Stimulated activated CD8-positive, alpha-beta memory T cell treated with anti-CD3 and anti-CD28 coated beads, Interleukin-15, amount 100 ng/mL, for 4 hours (primary cell): ENCODE data around the gene MACF1.
"Not testable (repeated sequence)": the region's sequence is repeated elsewhere in the genome, so short reads cannot be mapped to it uniquely, and the experiment has no call there.

Source experiments
- DNase-seq, 2 donors: peaks; one replicate each; pipeline ENCODE4 v3.0.0-alpha.2; 2020; ENCODE audit warnings: low read depth in 2 of 2

The MACF1 gene

GRCh38 chr1:39181311-39181710 is 23.2 kb upstream of the MACF1 start:
- no peak for DNase-seq

- no peak for DNase-seq
Observed at GRCh38 chr1:39182804-39183203, 21.7 kb upstream of the MACF1 start.

GRCh38 chr1:39183503-39184353 is 20.8 kb upstream of the MACF1 start:
- DNase-seq, result peak; percentile 59 to 80

GRCh38 chr1:39184354-39184818 is 20.1 kb upstream of the MACF1 start:
- DNase-seq, result no peak

GRCh38 chr1:39187275-39188046 is 17.0 kb upstream of the MACF1 start:
- DNase-seq, result no peak

- no peak for DNase-seq
Observed at GRCh38 chr1:39189592-39190041, 14.9 kb upstream of the MACF1 start.

GRCh38 chr1:39190096-39190495 is 14.4 kb upstream of the MACF1 start:
- DNase-seq, result no peak

- no peak for DNase-seq
Observed at GRCh38 chr1:39194398-39195051, 10.0 kb upstream of the MACF1 start.

- no peak for DNase-seq
Observed at GRCh38 chr1:39195166-39196111, 9.1 kb upstream of the MACF1 start.

GRCh38 chr1:39196244-39197215 is 8.0 kb upstream of the MACF1 start:
- DNase-seq, result peak; percentile 32 to 52

GRCh38 chr1:39199593-39199992 is 4.9 kb upstream of the MACF1 start:
- no peak for DNase-seq

GRCh38 chr1:39205102-39205780 is 746 bp downstream of the MACF1 start:
- peak; percentile 48 to 58 for DNase-seq

GRCh38 chr1:39205781-39206464 is 1.4 kb downstream of the MACF1 start:
- no peak for DNase-seq

GRCh38 chr1:39208360-39208759 is 3.9 kb downstream of the MACF1 start:
- not testable (repeated sequence) for DNase-seq

GRCh38 chr1:39210649-39211048 is 6.2 kb downstream of the MACF1 start:
- DNase-seq, result no peak

GRCh38 chr1:39212499-39212898 is 8.0 kb downstream of the MACF1 start:
- no peak for DNase-seq

- DNase-seq, result no peak
Observed at GRCh38 chr1:39213511-39214002, 9.1 kb downstream of the MACF1 start.

GRCh38 chr1:39214021-39214713 is 9.7 kb downstream of the MACF1 start:
- DNase-seq, result no peak
